ENCODE data around the gene PLP1. TPM values are rescaled to one million over a fixed set of nuclear protein-coding genes. Genes with fewer than 3 reads are reported as not detected.

Gene PLP1
- total RNA-seq = 10 to 100 TPM in 1 of 7 donors, 1 to 10 TPM in 5, under 1 TPM in 1; 0.98 to 17.4 (median 5.5) TPM
- polyA plus RNA-seq = 10 to 100 TPM in 1 of 2 donors, 1 to 10 TPM in 1; 5.1 to 11.1 TPM
- long read RNA-seq, donor 1, partial matches to known transcripts = 1 of 2 reads
- long read RNA-seq, donor 1, other reads (novel, unspliced or antisense) = 0 of 2 reads
- long read RNA-seq, donor 2, partial matches to known transcripts = 0 of 2 reads
- long read RNA-seq, donor 2, other reads (novel, unspliced or antisense) = 0 of 2 reads
- long read RNA-seq, donor 3, partial matches to known transcripts = 0 of 4 reads
- long read RNA-seq, donor 3, other reads (novel, unspliced or antisense) = 2 of 4 reads

- H3K36me3 ChIP-seq = no peaks in the 10 kb centered on the region
- 44 to 60% (median 56%) methylated on average over 2 of the region's 2 CpGs for WGBS, 3 donors
- H3K4me1 ChIP-seq (ENCODE audit: insufficient read depth) = peaks cover 4% of the 10 kb centered on the region
- intact Hi-C loops (cut with DNase I) = no loop called here
- H3K27me3 ChIP-seq = no peaks in the 10 kb centered on the region
- TF ChIP-seq CTCF (IDR thresholded peaks at IDR 0.05) = no peak
- no peak for TF ChIP-seq EP300 (IDR thresholded peaks at IDR 0.05)
- TF ChIP-seq POLR2A (IDR thresholded peaks at IDR 0.05) = no peak
- H3K9me3 ChIP-seq = no peaks in the 10 kb centered on the region
- no peak for DNase-seq
- H3K4me3 ChIP-seq = no peak within 1 kb of the TSS
- H3K27ac ChIP-seq = no peak within 1 kb of the TSS
Observed at GRCh38 chrX:103776546-103776945, at the start of gene PLP1. Gene PLP1 (plus strand): TSS chrX:103776840. CDS start chrX:103776996, 156 bp downstream.

- Histone ChIP-seq H3K36me3 (no peaks in the 10 kb centered on the region), H3K4me3 (no peak overlapping the region), H3K9me3 (no peaks in the 10 kb centered on the region), H3K4me1 (ENCODE audit: insufficient read depth) (no peaks in the 10 kb centered on the region), H3K27me3 (no peaks in the 10 kb centered on the region), H3K27ac (no peak overlapping the region)
- TF ChIP-seq CTCF (IDR thresholded peaks at IDR 0.05) = no peak
- TF ChIP-seq EP300 (IDR thresholded peaks at IDR 0.05) = no peak
- TF ChIP-seq POLR2A (IDR thresholded peaks at IDR 0.05) = no peak
- DNase-seq = no peak
- 52 to 61% (median 55%) methylated on average over 4 of the region's 4 CpGs for WGBS, 3 donors
- intact Hi-C loops (cut with DNase I) = no loop called here
Observed at GRCh38 chrX:103727115-103727514, 49.5 kb upstream of the PLP1 start.

GRCh38 chrX:103729015-103729414, 47.6 kb upstream of the PLP1 start:
- no peaks in the 10 kb centered on the region for H3K36me3 ChIP-seq
- intact Hi-C loops (cut with DNase I) = no loop called here

GRCh38 chrX:103730147-103730795, 46.4 kb upstream of the PLP1 start:
- no peak for TF ChIP-seq POLR2A (IDR thresholded peaks at IDR 0.05)
- no peak for TF ChIP-seq CTCF (IDR thresholded peaks at IDR 0.05)
- no peak for TF ChIP-seq EP300 (IDR thresholded peaks at IDR 0.05)
- no peaks in the 10 kb centered on the region for H3K36me3 ChIP-seq
- H3K27ac ChIP-seq = no peak overlapping the region
- H3K4me3 ChIP-seq = no peak overlapping the region
- DNase-seq = no peak
- no peaks in the 10 kb centered on the region for H3K4me1 ChIP-seq (ENCODE audit: insufficient read depth)
- intact Hi-C loops (cut with DNase I) = no loop called here
- no peaks in the 10 kb centered on the region for H3K9me3 ChIP-seq
- H3K27me3 ChIP-seq = no peaks in the 10 kb centered on the region
- WGBS, 3 donors = 75 to 78% (median 76%) methylated on average over 3 of the region's 3 CpGs

More at GRCh38 chrX:103729015-103729414, 47.6 kb upstream of the PLP1 start:
- Histone ChIP-seq H3K9me3 (no peaks in the 10 kb centered on the region), H3K27ac (no peak overlapping the region), H3K4me3 (no peak overlapping the region), H3K27me3 (no peaks in the 10 kb centered on the region), H3K4me1 (ENCODE audit: insufficient read depth) (no peaks in the 10 kb centered on the region)
- TF ChIP-seq EP300 (IDR thresholded peaks at IDR 0.05) (no peak), POLR2A (IDR thresholded peaks at IDR 0.05) (no peak), CTCF (IDR thresholded peaks at IDR 0.05) (no peak)
- WGBS, 3 donors = 44 to 52% (median 51%) methylated on average over 5 of the region's 5 CpGs
- no peak for DNase-seq
